Caco-2 (cell line): ENCODE data around the gene TMEM117. TPM values are rescaled to one million over a fixed set of nuclear protein-coding genes. Genes with fewer than 3 reads are reported as not detected.

ENCODE experiments used
- BruUV-seq: library from RNA; stranded (reverse); fragments of 400-500 nt; replicated peaks from 2 replicates; lab custom pipeline; 2021; lab: Mats Ljungman, UMichigan
- CTCF ChIA-PET: fragments of 300-600 bp; sonication (Branson Sonifier 250); formaldehyde crosslinking; loops from one replicate; lab custom pipeline; 2022; ENCODE audit warnings: antibody characterized with exemption; lab: Charles Lee
- POLR2A ChIA-PET: fragments of 300-600 bp; sonication (Branson Sonifier 250); formaldehyde crosslinking; loops from one replicate; lab custom pipeline; 2022; ENCODE audit warnings: antibody characterized with exemption; lab: Charles Lee
- DNase-seq, 2 experiments: peaks; one replicate each; pipeline versions ENCODE4 v3.0.0 to v3.0.0-alpha.2; 2020 to 2022
- H3K27me3 ChIP-seq: replicated peaks from 2 replicates; pipeline ENCODE4 v1.6.0; 2011; ENCODE audit warnings: low read length; ENCODE audit not compliant: control insufficient read depth, insufficient read depth
- H3K36me3 ChIP-seq: 2 replicates; pipeline ENCODE4 v1.5.1; 2011; ENCODE audit warnings: low read length; ENCODE audit not compliant: control insufficient read depth, insufficient read depth
- H3K4me1 ChIP-seq: fragments of 250-450 bp; sonication (Bioruptor Pico); 2 replicates; pipeline ENCODE4 v1.5.1; 2020; ENCODE audit warnings: mild to moderate bottlenecking
- H3K4me3 ChIP-seq: 2 replicates; pipeline ENCODE4 v1.5.1; 2011; ENCODE audit warnings: low read depth, mild to moderate bottlenecking, control low read depth, low read length
- H3K9me3 ChIP-seq: fragments of 250-450 bp; sonication (Bioruptor Pico); 2 replicates; pipeline ENCODE4 v1.5.1; 2020; ENCODE audit warnings: mild to moderate bottlenecking, moderate library complexity
- H3K27ac Mint-ChIP-seq: one replicate; pipeline ENCODE4 v1.8.0; 2022; ENCODE audit warnings: mixed read lengths; ENCODE audit not compliant: unreplicated experiment
- H3K27me3 Mint-ChIP-seq: one replicate; pipeline ENCODE4 v1.8.0; 2022; ENCODE audit warnings: mixed read lengths; ENCODE audit not compliant: insufficient read depth, unreplicated experiment
- H3K36me3 Mint-ChIP-seq: one replicate; pipeline ENCODE4 v1.8.0; 2022; ENCODE audit warnings: mild to moderate bottlenecking, mixed read lengths; ENCODE audit not compliant: insufficient read depth, unreplicated experiment
- H3K4me1 Mint-ChIP-seq: one replicate; pipeline ENCODE4 v1.8.0; 2022; ENCODE audit warnings: low read depth, mixed read lengths; ENCODE audit not compliant: unreplicated experiment
- H3K4me3 Mint-ChIP-seq: one replicate; pipeline ENCODE4 v1.8.0; 2022; ENCODE audit warnings: mild to moderate bottlenecking, moderate library complexity, mixed read lengths; ENCODE audit not compliant: unreplicated experiment
- H3K9me3 Mint-ChIP-seq: one replicate; pipeline ENCODE4 v1.8.0; 2022; ENCODE audit warnings: mixed read lengths; ENCODE audit not compliant: unreplicated experiment
- intact Hi-C: fragments of 100-400 bp; cut with micrococcal nuclease; formaldehyde crosslinking; loops from one replicate; pipeline ENCODE4 v1.10.0; 2022; ENCODE audit not compliant: unreplicated experiment
- total RNA-seq: library from RNA; stranded (reverse); gene quantifications from 2 replicates; pipeline ENCODE4 v1.2.3, GENCODE V29; 2022
- TF ChIP-seq, protein P1 (sequence below), 2 experiments: fragments of 200-600 bp in 1 of 2; IDR thresholded peaks; 1 replicate in 1 of 2; 2 replicates in 1 of 2; pipeline versions ENCODE4 v1.5.1 to v1.8.0; 2011 to 2022; ENCODE audit warnings: antibody characterized with exemption in 1 of 2, control low read depth in 1 of 2, inconsistent platforms in 1 of 2, low read depth in 1 of 2, low read length in 1 of 2, mild to moderate bottlenecking in 1 of 2, moderate library complexity in 1 of 2; ENCODE audit not compliant: insufficient read depth in 1 of 2, severe bottlenecking in 1 of 2, unreplicated experiment in 1 of 2

Gene TMEM117
- total RNA-seq, 1 experiment from 2014 or later, result 34.1 TPM

DNA sequence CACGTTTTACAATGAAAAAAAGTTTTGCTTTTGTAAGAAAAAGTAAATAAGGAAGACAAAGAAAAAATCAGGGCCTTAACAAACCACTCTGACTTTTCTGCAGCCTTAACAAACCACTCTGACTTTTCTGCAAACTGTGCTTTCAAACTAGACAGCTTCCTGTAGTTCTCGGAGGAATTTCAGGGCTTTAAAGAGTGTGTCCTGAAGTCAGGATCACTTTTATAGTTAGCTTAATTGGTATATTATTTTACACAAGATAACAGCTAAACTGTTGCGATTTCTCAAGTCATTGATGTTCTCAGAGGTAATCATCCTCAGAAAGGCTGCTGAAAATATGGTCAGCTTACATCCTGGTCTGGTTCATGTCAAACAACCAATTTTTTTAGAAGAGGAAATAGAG is 42.2 kb downstream of the TMEM117 start:
- Histone ChIP-seq H3K36me3 (no peaks in the 10 kb centered on the region), H3K9me3 (no peaks in the 10 kb centered on the region), H3K4me1 (no peaks in the 10 kb centered on the region), H3K4me3 (no peak overlapping the region), H3K27me3 (no peaks in the 10 kb centered on the region)
- H3K9me3 Mint-ChIP-seq, result no peaks in the 10 kb centered on the region
- no peak for DNase-seq
- H3K27me3 Mint-ChIP-seq, result no peaks in the 10 kb centered on the region
- ChIA-PET POLR2A (interaction anchor here (0.6 to 0.8 kb wide), 2 partner anchors 48 to 72 kb away, joined by 3 read pairs; no protein-coding TSS in a partner anchor), CTCF (interaction anchor here (1.6 kb wide), 1 partner anchor 101 kb away, joined by 4 read pairs; no protein-coding TSS in a partner anchor)
- intact Hi-C loops, result no loop called here
- BruUV-seq, result no TSS peak
- no peak overlapping the region for H3K4me3 Mint-ChIP-seq
- TF ChIP-seq, protein P1, sequence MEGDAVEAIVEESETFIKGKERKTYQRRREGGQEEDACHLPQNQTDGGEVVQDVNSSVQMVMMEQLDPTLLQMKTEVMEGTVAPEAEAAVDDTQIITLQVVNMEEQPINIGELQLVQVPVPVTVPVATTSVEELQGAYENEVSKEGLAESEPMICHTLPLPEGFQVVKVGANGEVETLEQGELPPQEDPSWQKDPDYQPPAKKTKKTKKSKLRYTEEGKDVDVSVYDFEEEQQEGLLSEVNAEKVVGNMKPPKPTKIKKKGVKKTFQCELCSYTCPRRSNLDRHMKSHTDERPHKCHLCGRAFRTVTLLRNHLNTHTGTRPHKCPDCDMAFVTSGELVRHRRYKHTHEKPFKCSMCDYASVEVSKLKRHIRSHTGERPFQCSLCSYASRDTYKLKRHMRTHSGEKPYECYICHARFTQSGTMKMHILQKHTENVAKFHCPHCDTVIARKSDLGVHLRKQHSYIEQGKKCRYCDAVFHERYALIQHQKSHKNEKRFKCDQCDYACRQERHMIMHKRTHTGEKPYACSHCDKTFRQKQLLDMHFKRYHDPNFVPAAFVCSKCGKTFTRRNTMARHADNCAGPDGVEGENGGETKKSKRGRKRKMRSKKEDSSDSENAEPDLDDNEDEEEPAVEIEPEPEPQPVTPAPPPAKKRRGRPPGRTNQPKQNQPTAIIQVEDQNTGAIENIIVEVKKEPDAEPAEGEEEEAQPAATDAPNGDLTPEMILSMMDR (IDR thresholded peaks at IDR 0.05; ENCODE audit: insufficient read depth in 1 of 2, low read depth in 1 of 2, low read length in 1 of 2, severe bottlenecking in 1 of 2, unreplicated experiment in 1 of 2), result no peak
- H3K27ac Mint-ChIP-seq, result no peak overlapping the region
- H3K4me1 Mint-ChIP-seq, result peaks cover 22% of the 10 kb centered on the region
- H3K36me3 Mint-ChIP-seq, result peaks cover 6% of the 10 kb centered on the region

DNA sequence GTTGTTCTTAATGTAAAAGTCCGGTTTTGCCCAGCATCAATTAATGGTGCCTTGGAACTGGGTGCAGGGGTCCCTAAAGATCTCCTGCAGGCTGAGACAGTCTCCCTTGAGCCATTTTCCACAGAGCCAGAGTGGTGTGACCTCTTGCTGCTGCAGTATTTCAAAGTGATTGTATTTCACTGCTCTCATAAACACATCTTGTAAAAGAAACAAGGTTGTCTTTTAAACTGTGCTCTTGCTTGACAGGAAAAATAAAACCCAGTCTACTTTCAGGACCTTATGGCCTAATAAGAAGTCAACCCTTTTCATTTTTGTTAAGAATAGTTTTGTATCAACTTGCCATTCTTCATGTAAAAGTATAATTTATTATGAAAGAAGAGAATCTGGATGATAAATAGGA is 44.7 kb downstream of the TMEM117 start:
- no TSS peak for BruUV-seq
- POLR2A ChIA-PET, result interaction anchor here (1.2 kb wide), 1 partner anchor 45 kb away, joined by 4 read pairs; the partner anchor contains the start of gene TMEM117

DNA sequence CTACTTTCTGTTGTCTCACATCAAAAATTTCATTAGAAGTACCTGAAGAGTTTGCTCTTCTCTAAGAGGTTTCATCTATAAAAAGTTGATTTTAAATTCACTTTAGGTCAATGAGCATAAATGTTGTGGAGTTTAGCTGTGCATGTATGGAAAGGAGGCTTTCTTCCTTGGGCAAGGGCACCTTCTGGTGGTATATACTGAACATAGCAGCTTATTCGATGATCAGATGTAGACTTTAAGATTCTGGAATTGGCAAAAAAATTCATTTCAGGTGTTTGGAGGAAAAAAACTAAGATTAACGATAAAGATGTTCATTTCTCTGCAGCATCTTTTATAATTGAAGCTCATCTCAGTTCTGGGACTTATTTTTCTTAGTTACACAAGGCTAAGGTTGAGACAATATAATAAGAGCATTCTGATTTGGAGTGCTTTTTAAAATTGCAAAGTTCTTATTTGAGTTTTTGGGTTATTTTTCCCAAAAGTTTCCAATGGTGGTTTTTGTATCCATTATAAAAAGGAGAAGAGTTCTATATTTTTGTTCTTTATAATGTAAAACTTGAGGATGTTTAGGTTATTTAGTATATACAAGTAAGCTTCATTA is 46.8 kb downstream of the TMEM117 start:
- Mint-ChIP-seq H3K4me1 (peaks cover 19% of the 10 kb centered on the region), H3K27me3 (no peaks in the 10 kb centered on the region), H3K4me3 (no peak overlapping the region), H3K27ac (no peak overlapping the region), H3K36me3 (no peaks in the 10 kb centered on the region), H3K9me3 (no peaks in the 10 kb centered on the region)
- BruUV-seq, result no TSS peak
- DNase-seq, result peak in 1 of 2 experiments; percentile 63
- TF ChIP-seq, protein P1 (IDR thresholded peaks at IDR 0.05; ENCODE audit: insufficient read depth in 1 of 2, low read depth in 1 of 2, low read length in 1 of 2, severe bottlenecking in 1 of 2, unreplicated experiment in 1 of 2), result peak; percentile 83 to 89
- no peaks in the 10 kb centered on the region for H3K4me1 ChIP-seq
- H3K4me3 ChIP-seq, result no peak overlapping the region
- H3K9me3 ChIP-seq, result no peaks in the 10 kb centered on the region
- ChIA-PET CTCF (interaction anchor here (0.6 to 4.2 kb wide), 15 partner anchors 45 to 123 kb away, joined by 3 to 73 read pairs (median 4); partner anchors contain the start of genes IRAK4, PUS7L, TMEM117 and TWF1), POLR2A (interaction anchor here (1.1 kb wide), 1 partner anchor 106 kb away, joined by 5 read pairs; no protein-coding TSS in a partner anchor)
- intact Hi-C loops, result loop anchor here (1.0 to 5.0 kb wide), 7 partner anchors 34 to 535 kb away; partner anchors contain the start of gene TMEM117
- no peaks in the 10 kb centered on the region for H3K27me3 ChIP-seq
- no peaks in the 10 kb centered on the region for H3K36me3 ChIP-seq

More for the DNA sequence above, 44.7 kb downstream of the TMEM117 start:
- H3K4me1 ChIP-seq, result no peaks in the 10 kb centered on the region
- H3K27me3 ChIP-seq, result no peaks in the 10 kb centered on the region
- no peak for DNase-seq
- intact Hi-C loops, result loop anchor here (5.0 kb wide), 1 partner anchor 533 kb away; no protein-coding TSS in a partner anchor
- Mint-ChIP-seq H3K27me3 (no peaks in the 10 kb centered on the region), H3K4me3 (no peak overlapping the region), H3K27ac (no peak overlapping the region), H3K4me1 (peaks cover 26% of the 10 kb centered on the region), H3K9me3 (no peaks in the 10 kb centered on the region), H3K36me3 (no peaks in the 10 kb centered on the region)
- no peak overlapping the region for H3K4me3 ChIP-seq
- TF ChIP-seq, protein P1 (IDR thresholded peaks at IDR 0.05; ENCODE audit: insufficient read depth in 1 of 2, low read depth in 1 of 2, low read length in 1 of 2, severe bottlenecking in 1 of 2, unreplicated experiment in 1 of 2), result no peak
- H3K36me3 ChIP-seq, result no peaks in the 10 kb centered on the region
- CTCF ChIA-PET, result interaction anchor here (4.2 kb wide), 1 partner anchor 103 kb away, joined by 73 read pairs; no protein-coding TSS in a partner anchor
- no peaks in the 10 kb centered on the region for H3K9me3 ChIP-seq
